ENCODE measurements around the gene OMA1.
"Not testable (repeated sequence)": the region's sequence is repeated elsewhere in the genome, so short reads cannot be mapped to it uniquely, and the experiment has no call there.

OMA1 gene

DNA sequence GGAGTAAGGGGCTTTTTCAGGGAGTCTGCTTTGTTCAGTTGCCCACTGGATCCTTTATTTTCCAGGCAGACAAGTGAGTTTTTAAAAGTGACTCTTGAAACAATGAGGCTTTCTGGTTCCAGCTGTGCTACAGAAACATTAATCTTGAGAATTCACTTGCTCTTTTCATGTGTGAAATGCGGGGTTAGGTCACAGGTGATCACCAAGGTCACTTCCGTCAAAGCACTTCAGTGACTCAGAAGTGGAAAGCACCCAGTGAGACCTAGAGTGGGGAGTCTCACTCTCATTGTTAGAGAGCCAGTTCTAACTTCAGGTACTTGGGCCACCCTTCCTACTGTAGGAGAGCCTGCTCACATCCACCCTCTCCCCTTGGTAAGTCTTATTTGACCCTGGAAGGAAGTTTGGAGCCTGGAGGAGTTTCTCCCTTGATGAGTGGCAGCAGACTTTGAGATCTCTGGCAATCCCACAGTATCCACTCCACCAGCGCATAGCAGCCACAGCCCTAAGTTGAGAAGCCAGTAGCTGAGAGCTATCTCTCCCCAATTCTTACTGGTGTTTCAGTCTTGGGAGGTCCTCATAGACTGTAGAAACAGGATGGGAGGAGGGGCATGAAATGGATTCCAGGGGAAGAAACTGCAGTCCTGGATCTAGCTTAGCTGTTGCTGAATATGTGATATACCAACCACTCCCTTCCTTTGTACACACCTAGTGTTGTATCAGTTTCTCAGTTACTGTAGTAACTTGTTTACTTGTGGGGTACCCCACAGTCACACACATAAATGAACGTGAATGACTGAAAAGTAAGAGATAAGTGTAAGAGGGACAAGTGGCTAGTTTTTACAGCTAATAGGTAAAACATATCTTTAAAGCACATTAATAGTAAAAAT, 27.4 kb upstream of the OMA1 start:
- DNase-seq, result no peak

DNA sequence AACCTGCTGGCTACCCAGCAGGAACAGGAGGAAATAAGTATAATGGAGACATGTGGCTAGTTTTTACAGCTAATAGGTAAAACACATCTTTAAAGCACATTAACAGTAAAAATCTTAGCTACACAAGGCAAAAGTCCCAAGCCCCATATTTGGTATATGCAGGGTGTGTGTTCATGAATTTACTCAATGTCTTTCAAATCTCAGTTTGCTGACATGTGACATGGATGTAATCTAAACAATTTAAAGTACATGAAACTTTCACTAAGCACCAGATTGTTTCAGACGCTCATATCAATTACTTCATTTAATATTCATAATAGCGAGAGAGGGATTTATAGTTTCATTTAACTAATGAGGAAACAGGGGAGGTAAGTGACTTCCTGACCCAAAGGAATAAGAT, 26.6 kb upstream of the OMA1 start:
- DNase-seq, result no peak

GRCh38 chr1:58572690-58573089, 26.2 kb upstream of the OMA1 start:
- no peak for DNase-seq

DNA sequence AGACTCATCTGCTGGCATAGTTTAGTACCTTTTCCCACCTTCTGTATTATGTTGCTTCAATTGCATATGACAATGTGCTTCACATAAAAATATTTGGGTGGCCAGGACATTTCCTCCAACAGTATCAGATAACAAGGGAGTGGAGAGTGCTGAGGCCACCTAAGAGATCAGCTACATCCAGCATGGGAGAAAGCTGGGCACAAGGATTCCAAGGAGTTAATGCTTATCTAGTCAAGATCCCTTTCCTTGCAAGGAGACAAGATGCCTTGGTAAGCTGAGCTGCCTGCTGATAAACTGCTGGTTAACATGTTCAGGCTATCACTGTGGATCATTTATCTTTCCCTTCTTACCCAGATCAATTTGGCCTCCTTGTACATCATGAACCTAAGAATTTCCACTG, 25.1 kb upstream of the OMA1 start:
- no peak for DNase-seq

GRCh38 chr1:58570817-58571216, 24.3 kb upstream of the OMA1 start:
- DNase-seq, result no peak

GRCh38 chr1:58570094-58570493, 23.6 kb upstream of the OMA1 start:
- no peak for DNase-seq

DNA sequence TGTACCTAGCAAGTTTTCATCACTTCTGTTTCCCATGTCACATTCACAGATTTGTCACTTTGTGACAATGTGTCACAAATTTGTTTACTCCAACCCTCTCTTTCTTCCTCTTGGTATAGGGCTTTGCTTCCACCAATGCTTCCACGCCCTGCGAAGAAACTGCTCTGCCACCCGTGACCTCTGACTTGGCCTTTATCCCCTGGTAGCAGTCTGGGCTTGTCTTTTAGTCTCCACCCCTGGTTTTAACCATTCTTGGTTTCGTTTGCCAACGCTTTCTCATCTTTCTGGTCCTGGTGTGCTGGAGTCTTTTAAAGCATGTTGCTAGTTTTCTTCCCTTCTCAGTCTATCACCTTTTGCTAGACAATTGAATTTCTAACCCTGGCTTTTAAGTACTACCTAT, 22.4 kb upstream of the OMA1 start:
- DNase-seq, result no peak

- no peak for DNase-seq
Observed at GRCh38 chr1:58568271-58568860, 21.8 kb upstream of the OMA1 start.

GRCh38 chr1:58566339-58566738, 19.8 kb upstream of the OMA1 start:
- DNase-seq, result no peak

- DNase-seq, result not testable (repeated sequence)
Observed at GRCh38 chr1:58563715-58564114, 17.2 kb upstream of the OMA1 start.

- no peak for DNase-seq
Observed at GRCh38 chr1:58561633-58562032, 15.1 kb upstream of the OMA1 start.

DNA sequence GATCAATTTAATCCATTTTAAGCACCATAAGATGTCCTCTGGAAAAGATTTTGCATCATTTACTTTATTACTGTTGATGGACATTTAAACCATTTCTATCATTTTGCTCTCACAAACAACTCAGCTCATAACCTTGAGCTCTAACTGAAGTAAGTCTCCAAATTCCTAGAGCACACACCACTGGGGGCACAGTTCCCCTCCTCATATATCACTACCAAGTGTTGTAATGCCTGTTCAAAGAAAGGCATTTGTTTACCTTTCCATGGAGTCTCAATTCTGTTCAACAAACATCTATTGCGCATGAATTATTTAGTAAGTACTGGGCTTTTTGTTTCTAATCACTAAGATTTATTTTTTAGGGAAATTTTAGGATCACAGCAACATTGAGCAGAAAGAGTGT, 8.9 kb upstream of the OMA1 start:
- DNase-seq, result no peak

DNA sequence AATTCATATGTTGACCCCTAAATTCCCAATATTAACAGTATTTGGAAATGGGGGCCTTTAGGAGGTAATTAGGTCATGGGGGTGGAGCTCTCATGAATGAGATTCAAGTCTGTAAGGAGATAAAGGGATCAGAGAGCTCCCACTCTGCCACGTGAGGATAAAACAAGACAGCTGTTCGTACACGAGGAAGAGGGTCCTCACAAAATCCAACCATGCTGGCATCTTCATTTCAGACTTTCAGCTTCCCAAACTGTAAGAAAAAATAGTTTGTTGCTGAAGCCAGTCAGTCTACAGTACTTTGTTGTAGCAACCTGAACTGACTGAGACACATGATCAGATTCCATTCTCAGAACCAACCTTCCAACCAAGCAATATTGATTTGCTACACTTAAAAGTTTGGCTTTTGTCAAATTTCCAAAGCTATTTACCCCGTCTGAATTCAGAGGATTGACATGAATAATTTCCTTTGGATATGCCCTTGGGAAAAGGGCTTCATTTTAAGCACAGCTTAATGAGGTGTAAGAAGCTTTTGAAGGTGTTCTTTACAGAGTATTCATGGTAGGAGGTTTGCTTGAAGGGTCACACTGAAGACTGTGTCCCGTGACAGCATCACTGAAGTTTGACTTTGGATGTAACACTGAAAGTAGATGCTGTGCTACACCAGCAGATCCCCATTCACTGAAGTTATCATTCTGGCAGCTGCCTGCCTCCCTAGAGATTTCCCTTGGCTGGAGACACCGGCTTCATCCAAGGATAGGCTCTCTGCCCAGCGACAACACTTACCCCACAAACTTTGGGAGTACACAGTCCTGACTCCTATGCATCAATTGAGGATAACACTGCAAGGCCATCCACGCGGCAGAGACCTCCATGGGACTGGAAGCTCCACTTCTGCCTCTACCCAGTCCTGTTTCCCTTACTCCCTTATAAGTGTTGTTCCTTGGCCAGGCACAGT, 4.9 kb upstream of the OMA1 start:
- no peak for DNase-seq

GRCh38 chr1:58549291-58549690, 2.8 kb upstream of the OMA1 start:
- DNase-seq, result not testable (repeated sequence)

DNA sequence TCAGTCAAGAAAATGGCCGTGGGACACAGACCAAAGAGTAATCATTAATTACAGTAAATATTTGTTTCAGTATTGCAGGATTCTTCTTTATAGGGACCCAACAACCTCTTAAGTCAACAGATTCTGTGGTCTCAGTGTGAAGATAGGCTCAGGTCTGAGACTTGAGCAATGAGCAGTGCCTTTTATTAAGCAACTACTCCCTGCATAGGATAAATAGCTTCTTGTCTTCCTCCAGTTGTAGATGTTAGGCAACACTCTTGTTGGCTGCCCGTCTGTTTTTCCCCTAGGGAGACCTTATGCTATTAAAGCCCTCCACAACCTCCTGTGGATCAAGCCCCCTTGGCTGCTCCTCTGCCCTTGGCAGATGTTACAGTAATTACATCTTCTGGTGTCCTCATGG, 1.8 kb upstream of the OMA1 start:
- DNase-seq, result no peak

DNA sequence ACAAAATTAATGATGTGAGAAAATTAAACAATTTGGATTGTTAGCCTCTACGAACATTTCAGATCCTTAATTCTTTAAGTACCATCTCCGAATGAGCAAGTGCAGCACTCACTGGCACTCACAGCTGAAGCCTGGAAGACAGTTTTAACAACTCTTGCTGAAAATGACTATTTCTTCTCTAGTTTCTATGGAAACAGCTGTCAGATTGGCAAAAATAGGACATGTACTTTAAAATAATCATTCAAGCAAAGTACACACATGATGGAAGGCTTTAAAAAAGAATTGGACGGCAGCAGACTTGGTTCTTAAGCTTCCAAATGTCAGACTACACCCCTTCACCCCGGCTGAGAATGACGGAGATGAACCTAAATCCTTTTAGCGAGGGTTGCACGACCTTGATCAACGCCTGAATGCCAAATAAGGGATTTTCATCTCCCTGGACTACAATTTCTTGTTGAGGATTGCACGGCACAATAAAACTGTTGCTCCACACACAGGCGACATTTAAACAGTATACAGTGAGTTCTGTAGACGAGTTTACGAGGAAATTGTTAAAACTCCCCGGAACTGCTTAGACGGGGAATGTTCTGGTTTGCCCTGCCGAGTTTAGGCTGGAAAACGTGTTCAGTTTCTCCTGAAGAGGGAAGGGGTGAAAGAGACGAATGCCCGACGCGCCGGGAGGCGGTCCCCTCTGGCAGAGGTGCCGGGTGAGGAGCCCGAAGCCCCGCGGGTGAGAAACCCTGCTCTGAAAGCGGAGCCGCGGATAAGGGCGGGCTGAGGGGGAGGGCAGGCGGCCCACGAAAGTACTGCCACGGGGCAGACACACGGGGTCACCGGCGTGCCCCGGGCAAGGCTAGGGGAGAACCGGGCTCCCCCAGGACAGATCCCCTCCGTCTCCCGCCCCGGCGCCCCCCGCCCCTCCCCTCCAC, 671 bp downstream of the OMA1 start:
- peak; percentile 71 for DNase-seq

GRCh38 chr1:58543260-58543659, 3.3 kb downstream of the OMA1 start:
- no peak for DNase-seq

- no peak for DNase-seq
Observed at GRCh38 chr1:58539553-58539952, 7.0 kb downstream of the OMA1 start.

- DNase-seq, result no peak
Observed at GRCh38 chr1:58538821-58539220, 7.7 kb downstream of the OMA1 start.

GRCh38 chr1:58531842-58532241, 14.7 kb downstream of the OMA1 start:
- not testable (repeated sequence) for DNase-seq

GRCh38 chr1:58529284-58529683, 17.2 kb downstream of the OMA1 start:
- DNase-seq, result no peak

- DNase-seq, result peak; percentile 82
Observed at GRCh38 chr1:58528518-58528917, 18.0 kb downstream of the OMA1 start.
